Measurements from ENCODE around the gene ZWINT.
A peak's percentile ranks its signal among the peaks of the same experiment; 100 is the strongest.

Gene ZWINT, protein sequence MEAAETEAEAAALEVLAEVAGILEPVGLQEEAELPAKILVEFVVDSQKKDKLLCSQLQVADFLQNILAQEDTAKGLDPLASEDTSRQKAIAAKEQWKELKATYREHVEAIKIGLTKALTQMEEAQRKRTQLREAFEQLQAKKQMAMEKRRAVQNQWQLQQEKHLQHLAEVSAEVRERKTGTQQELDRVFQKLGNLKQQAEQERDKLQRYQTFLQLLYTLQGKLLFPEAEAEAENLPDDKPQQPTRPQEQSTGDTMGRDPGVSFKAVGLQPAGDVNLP

DNA sequence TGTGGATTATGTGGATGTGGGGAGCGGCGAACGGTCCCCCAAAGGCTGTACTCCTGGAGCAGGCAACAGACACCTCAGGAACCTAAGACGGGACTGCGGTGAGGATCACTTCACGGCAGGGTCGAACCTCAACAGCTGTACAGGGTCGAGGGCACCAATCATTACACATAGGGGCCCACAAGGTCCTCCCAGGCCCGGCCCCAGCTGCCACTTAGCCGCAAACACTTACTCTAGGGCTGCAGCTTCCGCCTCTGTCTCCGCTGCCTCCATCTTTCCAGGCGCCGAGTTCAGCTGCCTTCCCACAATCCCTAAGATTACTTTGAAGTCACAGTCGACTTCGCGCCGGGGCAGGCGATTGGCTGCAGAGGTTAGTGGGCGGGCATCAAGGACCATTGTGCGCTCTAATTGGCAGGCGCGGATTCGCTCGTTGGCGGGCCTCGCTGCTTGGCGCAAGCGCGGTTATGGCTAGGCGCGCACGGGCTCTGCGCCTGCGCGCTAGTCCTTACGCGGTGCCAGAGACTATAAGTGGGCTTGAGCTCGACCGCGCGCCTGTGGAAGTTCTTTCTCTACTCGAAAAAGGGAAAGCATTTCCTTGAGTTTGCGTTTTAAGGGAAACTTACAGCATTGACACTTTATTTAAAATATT, at the start of gene ZWINT:
Gene ZWINT, minus strand, starts transcription at position 293 of the 646 bp plus-strand sequence. Its CDS starts 23 bp downstream, at position 270.
- peak; percentile 95 for FAIRE-seq

- no peak for FAIRE-seq
Observed at GRCh38 chr10:56383806-56384205, 22.7 kb upstream of the ZWINT start.

- FAIRE-seq = no peak
Observed at GRCh38 chr10:56370217-56371113, 9.4 kb upstream of the ZWINT start.

- FAIRE-seq = no peak
Observed at GRCh38 chr10:56360583-56360966, 484 bp downstream of the ZWINT start.

GRCh38 chr10:56359837-56360236, 1.2 kb downstream of the ZWINT start:
- FAIRE-seq = no peak

- no peak for FAIRE-seq
Observed at GRCh38 chr10:56357018-56357417, 4.0 kb downstream of the ZWINT start.

DNA sequence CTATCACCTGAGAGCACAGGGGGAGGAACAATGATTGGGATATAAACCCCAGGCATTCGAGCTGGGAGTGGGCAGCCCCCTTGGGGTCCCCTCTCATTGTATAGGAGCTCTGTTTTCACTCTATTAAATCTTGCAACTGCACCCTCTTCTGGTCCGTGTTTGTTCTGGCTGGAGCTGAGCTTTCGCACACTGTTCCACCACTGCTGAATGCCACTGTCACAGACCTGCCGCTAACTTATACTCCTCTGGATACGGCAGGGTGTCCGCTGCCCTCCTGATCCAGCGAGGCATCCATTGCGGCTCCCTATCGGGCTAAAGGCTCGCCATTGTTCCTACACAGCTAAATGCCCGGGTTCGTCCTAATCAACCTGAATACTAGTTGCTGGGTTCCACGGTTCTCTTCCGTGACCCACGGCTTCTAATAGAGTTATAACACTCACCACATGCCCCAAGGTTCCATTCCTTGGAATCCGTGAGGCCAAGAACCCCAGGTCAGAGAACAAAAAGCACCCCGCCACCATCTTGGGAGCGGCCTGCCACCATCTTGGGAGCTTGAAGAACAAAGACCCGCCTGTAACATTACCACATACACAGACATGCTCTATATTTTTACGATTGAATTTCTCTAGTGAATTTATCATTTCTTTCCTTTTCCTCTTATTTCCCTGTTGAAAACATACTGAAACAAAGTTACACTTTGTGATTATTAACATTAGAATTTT, 9.0 kb downstream of the ZWINT start:
- FAIRE-seq = no peak

GRCh38 chr10:56349611-56350010, 11.4 kb downstream of the ZWINT start:
- no peak for FAIRE-seq

GRCh38 chr10:56348101-56348500, 13.0 kb downstream of the ZWINT start:
- no peak for FAIRE-seq

DNA sequence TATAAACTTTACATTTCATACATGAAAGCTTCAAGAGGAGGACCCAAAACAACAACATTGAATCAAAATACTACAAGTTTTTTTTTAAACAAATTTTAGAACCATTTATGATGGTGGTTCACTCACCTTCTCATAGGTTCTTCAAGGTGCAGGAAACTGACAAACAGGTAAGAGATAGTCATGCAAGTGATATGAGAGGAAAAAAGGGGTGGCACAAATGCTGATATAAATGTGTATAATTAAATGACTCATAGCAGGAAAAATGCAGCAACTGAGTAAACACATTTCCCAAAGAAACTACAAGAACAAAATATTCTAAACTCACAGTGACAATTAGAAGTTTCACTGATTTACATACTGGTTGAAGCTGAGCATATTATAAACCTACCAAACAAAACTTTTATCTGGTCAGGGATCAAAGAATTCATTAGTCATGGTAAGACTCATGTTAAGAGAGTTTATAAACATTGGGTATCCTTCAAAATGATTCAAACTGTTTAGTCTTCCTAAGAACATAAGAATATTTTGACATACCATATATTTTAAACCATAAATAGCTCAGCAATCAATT, 14.1 kb downstream of the ZWINT start:
- FAIRE-seq = no peak

- no peak for FAIRE-seq
Observed at GRCh38 chr10:56341612-56342011, 19.4 kb downstream of the ZWINT start.

- no peak for FAIRE-seq
Observed at GRCh38 chr10:56329961-56330360, 31.1 kb downstream of the ZWINT start.

- FAIRE-seq = no peak
Observed at GRCh38 chr10:56327118-56327517, 33.9 kb downstream of the ZWINT start.

DNA sequence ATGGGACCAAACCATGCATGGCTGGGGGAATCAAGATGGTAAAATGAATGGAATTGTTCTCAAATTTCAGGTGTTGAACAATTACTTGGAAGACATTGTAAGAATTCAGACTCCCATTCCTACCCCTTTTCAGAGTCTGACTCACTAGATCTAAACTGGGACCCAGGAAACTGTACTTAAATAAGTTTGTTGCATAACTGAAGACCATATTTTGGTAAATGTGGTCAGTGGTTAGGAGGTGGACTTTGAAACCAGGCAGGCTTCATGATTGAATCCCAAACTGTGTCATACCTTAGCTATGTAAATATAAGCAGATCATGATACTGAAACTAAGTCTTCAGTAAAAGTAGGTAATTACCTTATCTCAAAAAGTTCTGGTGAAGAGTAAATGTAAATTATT, 41.7 kb downstream of the ZWINT start:
- no peak for FAIRE-seq

GRCh38 chr10:56318816-56319215, 42.2 kb downstream of the ZWINT start:
- no peak for FAIRE-seq

- no peak for FAIRE-seq
Observed at GRCh38 chr10:56317603-56318002, 43.5 kb downstream of the ZWINT start.

- no peak for FAIRE-seq
Observed at GRCh38 chr10:56316603-56317002, 44.5 kb downstream of the ZWINT start.

All from TTC549 (cell line).